AG09309 (cell line): Measurements from ENCODE around the gene PRCD.
"Not testable (repeated sequence)": the region's sequence is repeated elsewhere in the genome, so short reads cannot be mapped to it uniquely, and the experiment has no call there.

ENCODE experiments used
- DNase-seq: peaks from one replicate; pipeline ENCODE4 v3.0.0-alpha.2; 2010; ENCODE audit warnings: low read depth
- H3K4me3 ChIP-seq: 2 replicates; pipeline ENCODE4 v1.5.1; 2011; ENCODE audit warnings: mild to moderate bottlenecking, low read depth, low read length, moderate library complexity; ENCODE audit not compliant: control insufficient read depth
- TF ChIP-seq, protein P1 (sequence below): IDR thresholded peaks from 2 replicates; pipeline ENCODE4 v1.5.1; 2011; ENCODE audit warnings: mild to moderate bottlenecking, low read depth, low read length, inconsistent platforms; ENCODE audit not compliant: insufficient read depth, control insufficient read depth; ENCODE audit errors: missing control alignments

Gene PRCD

GRCh38 chr17:76560036-76560876 lies 20.4 kb downstream of the PRCD start:
- TF ChIP-seq, protein P1, sequence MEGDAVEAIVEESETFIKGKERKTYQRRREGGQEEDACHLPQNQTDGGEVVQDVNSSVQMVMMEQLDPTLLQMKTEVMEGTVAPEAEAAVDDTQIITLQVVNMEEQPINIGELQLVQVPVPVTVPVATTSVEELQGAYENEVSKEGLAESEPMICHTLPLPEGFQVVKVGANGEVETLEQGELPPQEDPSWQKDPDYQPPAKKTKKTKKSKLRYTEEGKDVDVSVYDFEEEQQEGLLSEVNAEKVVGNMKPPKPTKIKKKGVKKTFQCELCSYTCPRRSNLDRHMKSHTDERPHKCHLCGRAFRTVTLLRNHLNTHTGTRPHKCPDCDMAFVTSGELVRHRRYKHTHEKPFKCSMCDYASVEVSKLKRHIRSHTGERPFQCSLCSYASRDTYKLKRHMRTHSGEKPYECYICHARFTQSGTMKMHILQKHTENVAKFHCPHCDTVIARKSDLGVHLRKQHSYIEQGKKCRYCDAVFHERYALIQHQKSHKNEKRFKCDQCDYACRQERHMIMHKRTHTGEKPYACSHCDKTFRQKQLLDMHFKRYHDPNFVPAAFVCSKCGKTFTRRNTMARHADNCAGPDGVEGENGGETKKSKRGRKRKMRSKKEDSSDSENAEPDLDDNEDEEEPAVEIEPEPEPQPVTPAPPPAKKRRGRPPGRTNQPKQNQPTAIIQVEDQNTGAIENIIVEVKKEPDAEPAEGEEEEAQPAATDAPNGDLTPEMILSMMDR = no peak
- DNase-seq = no peak
- no peak overlapping the region; the same call in 1 of the 2 replicates for H3K4me3 ChIP-seq

DNA sequence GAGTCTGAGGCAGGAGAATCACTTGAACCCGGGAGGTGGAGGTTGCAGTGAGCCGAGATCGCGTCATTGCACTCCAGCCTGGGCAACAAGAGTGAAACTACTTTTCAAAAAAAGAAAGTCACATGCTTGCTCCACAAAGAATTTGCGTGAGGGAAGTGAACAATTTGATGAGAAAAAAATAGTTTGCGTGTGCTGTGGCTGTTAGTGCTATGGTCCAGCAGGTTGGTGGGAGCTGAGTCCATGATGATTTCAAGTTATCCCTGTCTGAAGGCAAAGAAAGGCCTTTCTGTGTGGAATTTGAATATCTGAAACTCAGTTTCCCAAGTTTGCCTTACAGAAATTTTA lies 21.0 kb downstream of the PRCD start:
- no peak overlapping the region for H3K4me3 ChIP-seq
- TF ChIP-seq, protein P1 = no peak
- no peak for DNase-seq

DNA sequence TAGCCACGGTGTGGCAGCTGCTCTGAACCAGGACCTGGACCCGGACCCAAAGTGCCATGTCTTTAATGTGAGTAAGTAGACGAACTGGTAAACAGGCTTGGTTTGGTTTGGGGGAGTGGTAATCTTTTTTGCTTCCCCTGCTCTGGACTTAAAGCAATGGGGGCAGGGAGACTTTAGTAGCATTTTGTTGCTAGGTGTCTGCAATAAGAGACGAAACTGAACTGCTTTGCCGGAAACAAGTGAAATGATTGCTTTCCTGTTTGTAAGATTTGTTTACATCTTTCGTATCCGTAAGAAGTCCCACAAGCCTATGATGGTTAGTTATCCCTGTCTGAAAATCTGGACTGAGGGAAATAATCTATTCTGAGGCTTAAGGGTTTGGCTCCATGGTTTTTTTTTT lies 21.5 kb downstream of the PRCD start:
- no peak for DNase-seq
- H3K4me3 ChIP-seq = no peak overlapping the region
- TF ChIP-seq, protein P1 = no peak

- TF ChIP-seq, protein P1 = no peak
- no peak overlapping the region for H3K4me3 ChIP-seq
- DNase-seq = no peak
These were observed 22.0 kb downstream of the PRCD start for GRCh38 chr17:76561799-76562268.

DNA sequence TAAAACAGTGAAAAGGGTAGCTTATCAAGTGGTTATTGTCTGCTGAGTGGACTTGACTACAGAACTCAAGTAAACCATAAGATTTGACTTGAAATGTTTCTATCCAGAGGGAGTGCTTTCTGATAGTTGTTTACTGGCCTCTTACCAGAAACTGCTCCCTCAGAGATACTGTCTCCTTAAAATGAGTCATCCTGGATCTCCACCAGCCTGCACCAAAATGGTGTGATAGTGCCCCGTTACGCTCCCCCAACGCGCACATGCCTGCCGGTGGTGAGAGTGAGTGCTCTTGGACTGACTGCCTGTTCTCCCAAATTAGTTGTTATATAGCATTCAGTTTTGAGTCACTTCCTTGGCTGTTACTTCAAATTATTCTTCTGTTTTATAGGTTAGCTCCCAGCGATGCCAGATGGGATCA lies 22.9 kb downstream of the PRCD start:
- DNase-seq = peak; percentile 82
- H3K4me3 ChIP-seq = no peak overlapping the region
- TF ChIP-seq, protein P1 = no peak

DNA sequence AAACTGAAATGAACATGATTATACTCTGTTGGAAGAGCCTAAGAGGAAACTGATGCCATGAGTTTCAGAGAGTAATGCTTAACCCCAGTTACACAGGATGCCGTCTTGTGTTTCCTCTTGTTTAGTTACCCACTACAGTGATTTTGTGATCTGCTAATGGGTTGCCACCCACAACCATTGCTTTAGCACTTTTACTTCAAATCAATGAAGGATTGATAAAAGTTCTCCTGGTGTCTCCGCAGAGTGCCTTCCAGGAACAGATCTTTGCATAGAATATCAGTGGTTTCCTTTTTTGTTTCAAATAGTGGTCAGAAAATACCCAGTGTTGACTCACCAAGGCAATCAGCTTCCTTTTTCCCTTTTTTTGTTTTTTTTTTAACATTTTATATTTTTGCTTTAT lies 23.5 kb downstream of the PRCD start:
- not testable (repeated sequence) for H3K4me3 ChIP-seq, DNase-seq

DNA sequence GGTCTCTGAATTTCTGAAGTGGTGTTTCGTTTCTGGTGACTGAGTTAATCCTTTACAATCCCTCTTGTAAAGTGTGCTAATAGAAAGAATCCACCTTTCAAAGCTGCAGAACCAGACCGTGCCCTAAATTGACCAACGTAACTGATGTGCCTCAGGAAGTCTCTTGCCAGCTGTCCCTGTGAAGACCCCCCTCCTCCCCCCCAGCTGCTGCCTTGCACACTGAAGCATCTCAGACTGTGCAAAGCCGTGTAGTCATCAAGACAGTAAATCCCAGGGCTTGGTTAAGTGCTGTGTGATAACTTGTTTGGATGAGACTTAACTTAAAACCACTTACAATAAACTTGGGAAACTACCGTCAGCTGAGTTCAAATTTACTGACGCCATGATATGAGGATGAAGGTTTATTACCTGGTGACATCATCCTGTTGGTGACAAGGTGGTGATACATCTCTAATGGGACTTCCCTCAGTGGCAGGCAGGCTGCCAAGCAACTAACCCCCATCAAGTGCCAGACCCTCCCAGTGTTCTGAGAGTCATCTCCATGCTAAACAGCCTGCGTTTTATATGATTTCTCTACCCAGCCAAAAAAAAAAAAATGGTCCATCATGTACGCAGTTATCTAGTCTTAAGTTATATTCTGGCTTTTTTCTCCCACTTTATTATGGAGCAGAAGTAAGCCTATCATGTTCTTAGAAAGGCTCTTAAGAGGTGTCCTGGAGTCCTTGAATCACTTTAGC lies 25.3 kb downstream of the PRCD start:
- not testable (repeated sequence) for DNase-seq, H3K4me3 ChIP-seq
